HCT116 (cell line): ENCODE results near the gene USP26. TPM values are rescaled to one million over a fixed set of nuclear protein-coding genes. Genes with fewer than 3 reads are reported as not detected.

Experiments
- ATAC-seq: fragments of 200-7000 bp; cut with Tn5 transposase; 2 replicates; pipeline ENCODE4 v1.9.1; 2020; ENCODE audit warnings: mild to moderate bottlenecking, moderate library complexity
- BruUV-seq: library from RNA; stranded (reverse); fragments of 400-500 nt; replicated peaks from 2 replicates; lab custom pipeline; 2021; lab: Mats Ljungman, UMichigan
- CTCF ChIA-PET: fragments of 300-600 bp; sonication (Branson Sonifier 250); formaldehyde crosslinking; loops from one replicate; lab custom pipeline; 2021; ENCODE audit warnings: antibody characterized with exemption; lab: Charles Lee
- POLR2A ChIA-PET: fragments of 300-600, 350-600 bp; sonication (Branson Sonifier 250); formaldehyde crosslinking; loops from one replicate; lab custom pipeline; 2021; ENCODE audit warnings: antibody characterized with exemption; lab: Charles Lee
- RAD21 ChIA-PET, 2 experiments: fragments of 300-600 bp; sonication (Branson Sonifier 250); formaldehyde crosslinking; loops; one replicate each; lab custom pipeline; 2023; ENCODE audit warnings: low total read pairs in 2 of 2; ENCODE audit not compliant: uncharacterized antibody in 2 of 2, unreplicated experiment in 2 of 2, low non-redundant PET in 1 of 2; lab: Charles Lee
- DNase-seq: peaks from one replicate; pipeline ENCODE4 v3.0.0-alpha.2; 2010; ENCODE audit warnings: low read depth, low spot score
- H2AFZ ChIP-seq: fragments of 200-600 bp; shearing (Covaris generic), sonication (generic); 2 replicates; pipeline ENCODE4 v1.6.1; 2017; ENCODE audit warnings: low read depth, mixed run types, mixed read lengths, antibody characterized with exemption, low read length; ENCODE audit not compliant: poor library complexity, severe bottlenecking
- H3K27ac ChIP-seq: 2 replicates; pipeline ENCODE4 v1.5.1; 2012; ENCODE audit warnings: low read depth, low read length
- H3K27me3 ChIP-seq: fragments of 200-600 bp; sonication (generic); 2 replicates; pipeline ENCODE4 v1.6.1; 2016; ENCODE audit warnings: mixed run types, low read length, mixed read lengths; ENCODE audit not compliant: insufficient read depth
- H3K36me3 ChIP-seq, 2 experiments: fragments of 200-500 bp in 1 of 2; fragments of 200-600 bp in 1 of 2; sonication (Bioruptor generic) in 1 of 2; sonication (generic) in 1 of 2; 2 replicates each; pipeline versions ENCODE4 v1.5.1 to v1.6.1; 2014 to 2016; ENCODE audit warnings: low read length in 2 of 2, inconsistent platforms in 1 of 2, mixed read lengths in 1 of 2, mixed run types in 1 of 2; ENCODE audit not compliant: insufficient read depth in 2 of 2, control insufficient read depth in 1 of 2
- H3K4me1 ChIP-seq, 2 experiments: fragments of 200-600 bp in 1 of 2; sonication (generic) in 1 of 2; 2 replicates each; pipeline versions ENCODE4 v1.5.1 to v1.6.1; 2012 to 2017; ENCODE audit warnings: low read length in 2 of 2, inconsistent platforms in 1 of 2, mild to moderate bottlenecking in 1 of 2, mixed read lengths in 1 of 2, mixed run types in 1 of 2, moderate library complexity in 1 of 2; ENCODE audit not compliant: insufficient read depth in 2 of 2, control insufficient read depth in 1 of 2
- H3K4me2 ChIP-seq: fragments of 200-600 bp; sonication (generic); 2 replicates; pipeline ENCODE4 v1.6.1; 2017; ENCODE audit warnings: mixed run types, low read length, mixed read lengths
- H3K4me3 ChIP-seq, 2 experiments: fragments of 200-600 bp in 1 of 2; sonication (generic) in 1 of 2; replicated peaks in 1 of 2; 2 replicates each; pipeline ENCODE4 v1.5.1; 2011 to 2016; ENCODE audit warnings: low read length in 2 of 2, control low read depth in 1 of 2, low read depth in 1 of 2, mild to moderate bottlenecking in 1 of 2, mixed read lengths in 1 of 2, mixed run types in 1 of 2
- H3K79me2 ChIP-seq: fragments of 200-600 bp; sonication (generic); 2 replicates; pipeline ENCODE4 v1.6.1; 2017; ENCODE audit warnings: mild to moderate bottlenecking, mixed run types, low read length, moderate library complexity, mixed read lengths; ENCODE audit not compliant: insufficient read depth
- H3K9ac ChIP-seq: fragments of 200-600 bp; sonication (generic); 2 replicates; pipeline ENCODE4 v1.6.1; 2016; ENCODE audit warnings: low read length, mixed read lengths
- H3K9me2 ChIP-seq: fragments of 200-600 bp; sonication (generic), shearing (Covaris generic); 2 replicates; pipeline ENCODE4 v1.6.1; 2017; ENCODE audit warnings: mixed run types, mild to moderate bottlenecking, moderate library complexity; ENCODE audit not compliant: insufficient read depth
- H3K9me3 ChIP-seq, 2 experiments: fragments of 200-500 bp in 1 of 2; fragments of 200-600 bp in 1 of 2; sonication (Bioruptor generic) in 1 of 2; sonication (generic) in 1 of 2; 2 replicates each; pipeline ENCODE4 v1.6.1; 2014 to 2017; ENCODE audit warnings: low read length in 2 of 2, mixed read lengths in 2 of 2, inconsistent platforms in 1 of 2, low read depth in 1 of 2, mild to moderate bottlenecking in 1 of 2, mixed run types in 1 of 2, moderate library complexity in 1 of 2; ENCODE audit not compliant: control insufficient read depth in 1 of 2, insufficient read depth in 1 of 2
- H4K20me1 ChIP-seq: fragments of 200-600 bp; sonication (generic), shearing (Covaris generic); 2 replicates; pipeline ENCODE4 v1.6.1; 2017; ENCODE audit warnings: mixed run types, mild to moderate bottlenecking, moderate library complexity; ENCODE audit not compliant: insufficient read depth
- ATF3 ChIP-seq: IDR thresholded peaks from 2 replicates; pipeline ENCODE4 v1.6.1; 2012
- CBX3 ChIP-seq: IDR thresholded peaks from 2 replicates; pipeline ENCODE4 v1.6.1; 2012; ENCODE audit warnings: low read depth
- CEBPB ChIP-seq: IDR thresholded peaks from 2 replicates; pipeline ENCODE4 v1.6.1; 2012; ENCODE audit warnings: low read depth
- EZH2 ChIP-seq: fragments of 200-600 bp; sonication (generic); IDR thresholded peaks from 2 replicates; pipeline ENCODE4 v1.6.1; 2017; ENCODE audit warnings: antibody characterized with exemption, mixed run types
- EZH2phosphoT487 ChIP-seq: fragments of 200-600 bp; IDR thresholded peaks from 2 replicates; pipeline ENCODE4 v1.6.1; 2018; ENCODE audit warnings: antibody characterized with exemption, borderline replicate concordance
- FOSL1 ChIP-seq: IDR thresholded peaks from 2 replicates; pipeline ENCODE4 v1.6.1; 2012; ENCODE audit warnings: low read depth
- JUND ChIP-seq: IDR thresholded peaks from 2 replicates; pipeline ENCODE4 v1.6.1; 2012
- POLR2AphosphoS5 ChIP-seq: IDR thresholded peaks from 2 replicates; pipeline ENCODE4 v1.6.1; 2011; ENCODE audit warnings: mild to moderate bottlenecking, low read depth, low read length, moderate library complexity
- SP1 ChIP-seq: IDR thresholded peaks from 2 replicates; pipeline ENCODE4 v1.6.1; 2012; ENCODE audit warnings: low read depth
- SRF ChIP-seq: IDR thresholded peaks from 2 replicates; pipeline ENCODE4 v1.6.1; 2012; ENCODE audit warnings: low read depth
- TCF7L2 ChIP-seq: IDR thresholded peaks from 2 replicates; pipeline ENCODE4 v1.7.0; 2011; ENCODE audit warnings: borderline replicate concordance, inconsistent platforms; ENCODE audit not compliant: insufficient read depth, insufficient read length; ENCODE audit errors: extremely low read depth
- ZNF274 ChIP-seq: fragments of 200-500 bp; sonication (Bioruptor generic); IDR thresholded peaks from 2 replicates; pipeline ENCODE4 v1.6.1; 2014; ENCODE audit warnings: mild to moderate bottlenecking, low read depth, low read length, inconsistent platforms
- intact Hi-C: fragments of 100-400 bp; cut with micrococcal nuclease; formaldehyde crosslinking; loops from 2 replicates; pipeline ENCODE4 v1.10.0; 2022
- total RNA-seq: library from RNA; stranded (reverse); gene quantifications from one replicate; pipeline ENCODE4 v1.2.1, GENCODE V29; 2021; ENCODE audit not compliant: unreplicated experiment
- TF ChIP-seq, protein P1 (sequence below), 3 experiments: fragments of 200-600 bp in 1 of 3; sonication (generic) in 1 of 3; IDR thresholded peaks in 2 of 3; conservative IDR thresholded peaks in 1 of 3; 2 replicates each; pipeline ENCODE4 v1.5.1; 2012 to 2017; ENCODE audit warnings: low read depth in 2 of 3, low read length in 2 of 3, antibody characterized with exemption in 1 of 3, borderline replicate concordance in 1 of 3, control low read depth in 1 of 3, mild to moderate bottlenecking in 1 of 3, mixed read lengths in 1 of 3, mixed run types in 1 of 3, moderate library complexity in 1 of 3; ENCODE audit not compliant: insufficient read depth in 1 of 3
- TF ChIP-seq, protein P2 (sequence below): IDR thresholded peaks from 2 replicates; pipeline ENCODE4 v1.6.1; 2011; ENCODE audit warnings: mild to moderate bottlenecking, low read length, moderate library complexity; ENCODE audit not compliant: insufficient replicate concordance; ENCODE audit errors: extremely low read depth

The USP26 gene
- total RNA-seq, 1 experiment from 2014 or later = not detected

- TF ChIP-seq, protein P1, sequence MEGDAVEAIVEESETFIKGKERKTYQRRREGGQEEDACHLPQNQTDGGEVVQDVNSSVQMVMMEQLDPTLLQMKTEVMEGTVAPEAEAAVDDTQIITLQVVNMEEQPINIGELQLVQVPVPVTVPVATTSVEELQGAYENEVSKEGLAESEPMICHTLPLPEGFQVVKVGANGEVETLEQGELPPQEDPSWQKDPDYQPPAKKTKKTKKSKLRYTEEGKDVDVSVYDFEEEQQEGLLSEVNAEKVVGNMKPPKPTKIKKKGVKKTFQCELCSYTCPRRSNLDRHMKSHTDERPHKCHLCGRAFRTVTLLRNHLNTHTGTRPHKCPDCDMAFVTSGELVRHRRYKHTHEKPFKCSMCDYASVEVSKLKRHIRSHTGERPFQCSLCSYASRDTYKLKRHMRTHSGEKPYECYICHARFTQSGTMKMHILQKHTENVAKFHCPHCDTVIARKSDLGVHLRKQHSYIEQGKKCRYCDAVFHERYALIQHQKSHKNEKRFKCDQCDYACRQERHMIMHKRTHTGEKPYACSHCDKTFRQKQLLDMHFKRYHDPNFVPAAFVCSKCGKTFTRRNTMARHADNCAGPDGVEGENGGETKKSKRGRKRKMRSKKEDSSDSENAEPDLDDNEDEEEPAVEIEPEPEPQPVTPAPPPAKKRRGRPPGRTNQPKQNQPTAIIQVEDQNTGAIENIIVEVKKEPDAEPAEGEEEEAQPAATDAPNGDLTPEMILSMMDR (IDR thresholded peaks at IDR 0.05 in 2 of 3, conservative IDR thresholded peaks at IDR 0.05 in 1 of 3; ENCODE audit: borderline replicate concordance in 1 of 3, insufficient read depth in 1 of 3, low read depth in 2 of 3, low read length in 2 of 3) = no peak
- TF ChIP-seq JUND = no peak
- TF ChIP-seq CEBPB = no peak
- no peak for TF ChIP-seq SP1
- TF ChIP-seq CBX3 = no peak
- no peak for TF ChIP-seq EZH2phosphoT487
- TF ChIP-seq, all 23 proteins: peak for 0
- H3K9ac ChIP-seq = no peak overlapping the region
- DNase-seq = no peak
- H3K9me3 ChIP-seq = no peaks in the 10 kb centered on the region
- H4K20me1 ChIP-seq = no peaks in the 10 kb centered on the region
- no peaks in the 10 kb centered on the region for H3K4me1 ChIP-seq
- no peaks in the 10 kb centered on the region for H3K79me2 ChIP-seq
- ChIA-PET POLR2A (no interaction called here), CTCF (no interaction called here), RAD21 (no interaction called here)
- no peak overlapping the region for H3K4me3 ChIP-seq
- H3K4me2 ChIP-seq = no peak overlapping the region
- no peaks in the 10 kb centered on the region for H3K36me3 ChIP-seq
- no peak for ATAC-seq
- intact Hi-C loops = no loop called here
- no peak overlapping the region for H3K27ac ChIP-seq
- no peaks in the 10 kb centered on the region for H3K9me2 ChIP-seq
- no peaks in the 10 kb centered on the region for H3K27me3 ChIP-seq
- H2AFZ ChIP-seq = no peak overlapping the region
- BruUV-seq = no TSS peak
Measured at GRCh38 chrX:133033010-133033409, 63.9 kb downstream of the USP26 start.

GRCh38 chrX:133018229-133018628, 78.7 kb downstream of the USP26 start:
- Histone ChIP-seq H3K4me2 (no peak overlapping the region), H3K4me3 (no peak overlapping the region), H2AFZ (no peak overlapping the region), H3K9me3 (no peaks in the 10 kb centered on the region), H3K4me1 (no peaks in the 10 kb centered on the region), H3K27ac (no peak overlapping the region), H3K27me3 (no peaks in the 10 kb centered on the region), H3K79me2 (no peaks in the 10 kb centered on the region), H3K9me2 (no peaks in the 10 kb centered on the region), H4K20me1 (no peaks in the 10 kb centered on the region), H3K9ac (no peak overlapping the region), H3K36me3 (no peaks in the 10 kb centered on the region)
- POLR2A ChIA-PET = no interaction called here
- CTCF ChIA-PET = no interaction called here
- BruUV-seq = no TSS peak
- DNase-seq = no peak
- intact Hi-C loops = no loop called here
- RAD21 ChIA-PET = no interaction called here
- no peak for ATAC-seq
- no peak for TF ChIP-seq ZNF274
- no peak for TF ChIP-seq TCF7L2
- TF ChIP-seq, protein P1 (IDR thresholded peaks at IDR 0.05 in 2 of 3, conservative IDR thresholded peaks at IDR 0.05 in 1 of 3; ENCODE audit: borderline replicate concordance in 1 of 3, insufficient read depth in 1 of 3, low read depth in 2 of 3, low read length in 2 of 3) = no peak
- no peak for TF ChIP-seq POLR2AphosphoS5
- TF ChIP-seq SRF = no peak
- TF ChIP-seq, protein P2, sequence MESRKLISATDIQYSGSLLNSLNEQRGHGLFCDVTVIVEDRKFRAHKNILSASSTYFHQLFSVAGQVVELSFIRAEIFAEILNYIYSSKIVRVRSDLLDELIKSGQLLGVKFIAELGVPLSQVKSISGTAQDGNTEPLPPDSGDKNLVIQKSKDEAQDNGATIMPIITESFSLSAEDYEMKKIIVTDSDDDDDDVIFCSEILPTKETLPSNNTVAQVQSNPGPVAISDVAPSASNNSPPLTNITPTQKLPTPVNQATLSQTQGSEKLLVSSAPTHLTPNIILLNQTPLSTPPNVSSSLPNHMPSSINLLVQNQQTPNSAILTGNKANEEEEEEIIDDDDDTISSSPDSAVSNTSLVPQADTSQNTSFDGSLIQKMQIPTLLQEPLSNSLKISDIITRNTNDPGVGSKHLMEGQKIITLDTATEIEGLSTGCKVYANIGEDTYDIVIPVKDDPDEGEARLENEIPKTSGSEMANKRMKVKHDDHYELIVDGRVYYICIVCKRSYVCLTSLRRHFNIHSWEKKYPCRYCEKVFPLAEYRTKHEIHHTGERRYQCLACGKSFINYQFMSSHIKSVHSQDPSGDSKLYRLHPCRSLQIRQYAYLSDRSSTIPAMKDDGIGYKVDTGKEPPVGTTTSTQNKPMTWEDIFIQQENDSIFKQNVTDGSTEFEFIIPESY = no peak
- TF ChIP-seq ATF3 = no peak
- TF ChIP-seq FOSL1 = no peak
- TF ChIP-seq EZH2 = no peak
